ENCODE data around the gene CCSER2.
"Not testable (repeated sequence)": the region's sequence is repeated elsewhere in the genome, so short reads cannot be mapped to it uniquely, and the experiment has no call there.

GRCh38 chr10:84499039-84499438, 170.7 kb downstream of the CCSER2 start:
- not testable (repeated sequence) for TF ChIP-seq ZFP3 (CRISPR knock-in tag; IDR thresholded peaks at IDR 0.05); CSRNP3 (CRISPR knock-in tag; IDR thresholded peaks at IDR 0.05); CREB5 (CRISPR knock-in tag; IDR thresholded peaks at IDR 0.05; ENCODE audit: low read depth); ZNF70 (CRISPR knock-in tag; IDR thresholded peaks at IDR 0.05); GLIS3 (CRISPR knock-in tag; IDR thresholded peaks at IDR 0.05); RARB (CRISPR knock-in tag; IDR thresholded peaks at IDR 0.05); TSHZ2 (CRISPR knock-in tag; IDR thresholded peaks at IDR 0.05)
- TF ChIP-seq, protein P1, sequence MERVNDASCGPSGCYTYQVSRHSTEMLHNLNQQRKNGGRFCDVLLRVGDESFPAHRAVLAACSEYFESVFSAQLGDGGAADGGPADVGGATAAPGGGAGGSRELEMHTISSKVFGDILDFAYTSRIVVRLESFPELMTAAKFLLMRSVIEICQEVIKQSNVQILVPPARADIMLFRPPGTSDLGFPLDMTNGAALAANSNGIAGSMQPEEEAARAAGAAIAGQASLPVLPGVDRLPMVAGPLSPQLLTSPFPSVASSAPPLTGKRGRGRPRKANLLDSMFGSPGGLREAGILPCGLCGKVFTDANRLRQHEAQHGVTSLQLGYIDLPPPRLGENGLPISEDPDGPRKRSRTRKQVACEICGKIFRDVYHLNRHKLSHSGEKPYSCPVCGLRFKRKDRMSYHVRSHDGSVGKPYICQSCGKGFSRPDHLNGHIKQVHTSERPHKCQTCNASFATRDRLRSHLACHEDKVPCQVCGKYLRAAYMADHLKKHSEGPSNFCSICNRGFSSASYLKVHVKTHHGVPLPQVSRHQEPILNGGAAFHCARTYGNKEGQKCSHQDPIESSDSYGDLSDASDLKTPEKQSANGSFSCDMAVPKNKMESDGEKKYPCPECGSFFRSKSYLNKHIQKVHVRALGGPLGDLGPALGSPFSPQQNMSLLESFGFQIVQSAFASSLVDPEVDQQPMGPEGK (CRISPR knock-in tag; IDR thresholded peaks at IDR 0.05; ENCODE audit: borderline replicate concordance): not testable (repeated sequence)

Data from SK-N-SH treated with all-trans-retinoic acid at 6 μM for 48 hours (cell line).